ENCODE results near the gene TRIM28.
"Not testable (repeated sequence)": the region's sequence is repeated elsewhere in the genome, so short reads cannot be mapped to it uniquely, and the experiment has no call there.

Gene TRIM28

GRCh38 chr19:58575183-58576041 lies 31.5 kb downstream of the TRIM28 start:
- peak; percentile 72 for ATAC-seq
- no peak for TF ChIP-seq ISL1 (CRISPR knock-in tag; IDR thresholded peaks at IDR 0.05)
- TF ChIP-seq TCF4 (CRISPR knock-in tag; IDR thresholded peaks at IDR 0.05; ENCODE audit: borderline replicate concordance) = 0 out of 2 replicates have a peak, but pooled peaks have one; percentile 4
- TF ChIP-seq ZC3H10 (CRISPR knock-in tag; IDR thresholded peaks at IDR 0.05) = no peak
- peak; percentile 13; the same call in 1 of the 2 replicates for TF ChIP-seq PATZ1 (CRISPR knock-in tag; IDR thresholded peaks at IDR 0.05; ENCODE audit: borderline replicate concordance)
- no peak for TF ChIP-seq CSDC2 (CRISPR knock-in tag; IDR thresholded peaks at IDR 0.05)
- TF ChIP-seq ZFP3 (CRISPR knock-in tag; IDR thresholded peaks at IDR 0.05) = no peak
- no peak for TF ChIP-seq OSR1 (CRISPR knock-in tag; IDR thresholded peaks at IDR 0.05)
- no peak for TF ChIP-seq ZFP30 (CRISPR knock-in tag; IDR thresholded peaks at IDR 0.05)

GRCh38 chr19:58577581-58577980 lies 33.7 kb downstream of the TRIM28 start:
- not testable (repeated sequence) for ATAC-seq

GRCh38 chr19:58578012-58578925 lies 34.4 kb downstream of the TRIM28 start:
- TF ChIP-seq PPARA (CRISPR knock-in tag; IDR thresholded peaks at IDR 0.05; ENCODE audit: borderline replicate concordance) = no peak
- TF ChIP-seq POU6F1 (CRISPR knock-in tag; IDR thresholded peaks at IDR 0.05; ENCODE audit: borderline replicate concordance, low read depth) = no peak
- TF ChIP-seq CREB5 (CRISPR knock-in tag; IDR thresholded peaks at IDR 0.05; ENCODE audit: low read depth) = no peak
- no peak for TF ChIP-seq ISL1 (CRISPR knock-in tag; IDR thresholded peaks at IDR 0.05)
- no peak for TF ChIP-seq OSR1 (CRISPR knock-in tag; IDR thresholded peaks at IDR 0.05)
- no peak for TF ChIP-seq GLIS3 (CRISPR knock-in tag; IDR thresholded peaks at IDR 0.05)
- TF ChIP-seq ZFP3 (CRISPR knock-in tag; IDR thresholded peaks at IDR 0.05) = no peak
- no peak for TF ChIP-seq ZNF8 (CRISPR knock-in tag; IDR thresholded peaks at IDR 0.05)
- TF ChIP-seq TSHZ2 (CRISPR knock-in tag; IDR thresholded peaks at IDR 0.05) = no peak
- no peak for TF ChIP-seq CSDC2 (CRISPR knock-in tag; IDR thresholded peaks at IDR 0.05)
- TF ChIP-seq SNAI2 (CRISPR knock-in tag; IDR thresholded peaks at IDR 0.05) = no peak
- no peak for TF ChIP-seq ZC3H10 (CRISPR knock-in tag; IDR thresholded peaks at IDR 0.05)
- no peak for TF ChIP-seq TOX (CRISPR knock-in tag; IDR thresholded peaks at IDR 0.05; ENCODE audit: borderline replicate concordance)
- no peak for TF ChIP-seq ESRRG (CRISPR knock-in tag; IDR thresholded peaks at IDR 0.05)
- TF ChIP-seq ZNF565 (CRISPR knock-in tag; conservative IDR thresholded peaks at IDR 0.05; ENCODE audit: low read depth) = no peak
- no peak for TF ChIP-seq ZFP30 (CRISPR knock-in tag; IDR thresholded peaks at IDR 0.05)
- ATAC-seq = no peak

All from SK-N-SH treated with all-trans-retinoic acid at 6 μM for 48 hours (cell line).